Measurements from ENCODE around the gene DUSP10.

- no peak for TF ChIP-seq CTCF (IDR thresholded peaks at IDR 0.05)
- TF ChIP-seq POLR2A (IDR thresholded peaks at IDR 0.05), result no peak
Measured at GRCh38 chr1:221735999-221736398, 5.9 kb downstream of the DUSP10 start.
